IMR-90 (cell line): ENCODE data around the gene SERPINI1. TPM values are rescaled to one million over a fixed set of nuclear protein-coding genes. Genes with fewer than 3 reads are reported as not detected.

ENCODE experiments used
- ATAC-seq: fragments of 200-7000 bp; cut with Tn5 transposase; 2 replicates; pipeline ENCODE4 v1.9.1; 2020; ENCODE audit warnings: low read depth, mild to moderate bottlenecking, moderate library complexity
- BruUV-seq: library from RNA; stranded (reverse); fragments of 400-500 nt; replicated peaks from 2 replicates; lab custom pipeline; 2021; lab: Mats Ljungman, UMichigan
- CTCF ChIA-PET: fragments of 300-600 bp; formaldehyde crosslinking; extraction: SDS; loops from one replicate; lab custom pipeline; 2021; ENCODE audit warnings: antibody characterized with exemption; lab: Yijun Ruan, JAX
- POLR2A ChIA-PET: fragments of 300-600 bp; sonication (Branson Sonifier 250); formaldehyde crosslinking; loops from one replicate; lab custom pipeline; 2022; ENCODE audit warnings: antibody characterized with exemption; ENCODE audit not compliant: unreplicated experiment; lab: Charles Lee
- DNase-seq: peaks from one replicate; pipeline ENCODE4 v3.0.0; 2013
- H2AFZ ChIP-seq: replicated peaks from 2 replicates; pipeline ENCODE3; 2013; ENCODE audit warnings: low read length, mild to moderate bottlenecking; ENCODE audit not compliant: poor library complexity
- H2AK5ac ChIP-seq: 2 replicates; pipeline ENCODE4 v1.6.1; 2013; ENCODE audit warnings: low read depth, low read length, inconsistent platforms
- H2AK9ac ChIP-seq: replicated peaks from 2 replicates; pipeline ENCODE3; 2013; ENCODE audit warnings: mild to moderate bottlenecking, low read depth, low read length, moderate library complexity; ENCODE audit not compliant: poor library complexity
- H2BK120ac ChIP-seq: 2 replicates; pipeline ENCODE4 v1.6.1; 2013; ENCODE audit warnings: low read depth, low read length, inconsistent platforms
- H2BK15ac ChIP-seq: 3 replicates; pipeline ENCODE4 v1.6.1; 2013; ENCODE audit warnings: low read depth, low read length, inconsistent platforms
- H2BK20ac ChIP-seq: 2 replicates; pipeline ENCODE4 v1.6.1; 2013; ENCODE audit warnings: low read depth, mild to moderate bottlenecking, inconsistent platforms, low read length, moderate library complexity
- H2BK5ac ChIP-seq: 2 replicates; pipeline ENCODE4 v1.6.1; 2013; ENCODE audit warnings: mild to moderate bottlenecking, low read depth, low read length, inconsistent platforms; ENCODE audit not compliant: poor library complexity, severe bottlenecking
- H3K14ac ChIP-seq: replicated peaks from 2 replicates; pipeline ENCODE4 v1.6.1; 2013; ENCODE audit warnings: low read depth, low read length, inconsistent platforms
- H3K18ac ChIP-seq: 2 replicates; pipeline ENCODE4 v1.6.1; 2013; ENCODE audit warnings: low read depth, low read length, control low read depth
- H3K23ac ChIP-seq: 2 replicates; pipeline ENCODE4 v1.6.1; 2013; ENCODE audit warnings: low read depth, low read length, inconsistent platforms
- H3K27ac ChIP-seq: 2 replicates; pipeline ENCODE4 v1.5.1; 2013; ENCODE audit warnings: mild to moderate bottlenecking, control low read depth, low read length; ENCODE audit not compliant: insufficient read depth
- H3K27me3 ChIP-seq: 2 replicates; pipeline ENCODE4 v1.6.1; 2013; ENCODE audit warnings: low read length; ENCODE audit not compliant: control insufficient read depth, insufficient read depth
- H3K36me3 ChIP-seq: 2 replicates; pipeline ENCODE4 v1.6.1; 2013; ENCODE audit warnings: low read length, mixed read lengths; ENCODE audit not compliant: control insufficient read depth, insufficient read depth
- H3K4ac ChIP-seq: 2 replicates; pipeline ENCODE4 v1.6.1; 2013; ENCODE audit warnings: low read depth, low read length, inconsistent platforms
- H3K4me1 ChIP-seq: 2 replicates; pipeline ENCODE4 v1.6.1; 2013; ENCODE audit warnings: low read length, mixed read lengths; ENCODE audit not compliant: control insufficient read depth, insufficient read depth
- H3K4me2 ChIP-seq: 2 replicates; pipeline ENCODE4 v1.6.1; 2013; ENCODE audit warnings: low read depth, mild to moderate bottlenecking, control low read depth, low read length, moderate library complexity
- H3K4me3 ChIP-seq: 2 replicates; pipeline ENCODE4 v1.5.1; 2013; ENCODE audit warnings: low read depth, mild to moderate bottlenecking, control low read depth, low read length, moderate library complexity; ENCODE audit not compliant: insufficient read depth
- H3K56ac ChIP-seq: 2 replicates; pipeline ENCODE4 v1.6.1; 2013; ENCODE audit warnings: low read length, inconsistent platforms; ENCODE audit not compliant: insufficient read depth; ENCODE audit errors: extremely low read depth
- H3K79me1 ChIP-seq, 2 experiments: 2 replicates each; pipeline ENCODE4 v1.6.1; 2013; ENCODE audit warnings: low read length in 2 of 2, inconsistent platforms in 1 of 2, low read depth in 1 of 2
- H3K9ac ChIP-seq: 2 replicates; pipeline ENCODE4 v1.6.1; 2013; ENCODE audit warnings: low read depth, low read length, control low read depth
- H3K9me1 ChIP-seq: 2 replicates; pipeline ENCODE4 v1.6.1; 2013; ENCODE audit warnings: low read length, inconsistent platforms; ENCODE audit not compliant: insufficient read depth
- H3K9me3 ChIP-seq: 2 replicates; pipeline ENCODE4 v1.6.1; 2013; ENCODE audit warnings: low read length; ENCODE audit not compliant: control insufficient read depth, insufficient read depth
- H4K20me1 ChIP-seq: 2 replicates; pipeline ENCODE4 v1.6.1; 2013; ENCODE audit warnings: low read length, inconsistent platforms; ENCODE audit not compliant: insufficient read depth
- H4K5ac ChIP-seq: 2 replicates; pipeline ENCODE4 v1.6.1; 2013; ENCODE audit warnings: mild to moderate bottlenecking, low read depth, low read length, control low read depth
- H4K8ac ChIP-seq, 2 experiments: 2 replicates each; pipeline ENCODE4 v1.6.1; 2013; ENCODE audit warnings: low read depth in 2 of 2, low read length in 2 of 2, control low read depth in 1 of 2, inconsistent platforms in 1 of 2
- H4K91ac ChIP-seq: 2 replicates; pipeline ENCODE4 v1.6.1; 2013; ENCODE audit warnings: low read depth, low read length, inconsistent platforms; ENCODE audit not compliant: insufficient read depth
- BHLHE40 ChIP-seq: fragments of 150-350 bp; IDR thresholded peaks from 2 replicates; pipeline ENCODE4 v1.6.1; 2016; ENCODE audit warnings: mild to moderate bottlenecking, low read depth, low read length
- CHD1 ChIP-seq: IDR thresholded peaks from 2 replicates; pipeline ENCODE4 v1.6.1; 2012; ENCODE audit warnings: low read depth, low read length, improper control_type of control experiment
- CTCF ChIP-seq: conservative IDR thresholded peaks from 2 replicates; pipeline ENCODE4 v1.5.1; 2012; ENCODE audit warnings: mild to moderate bottlenecking, low read depth, low read length, improper control_type of control experiment
- ELK1 ChIP-seq: fragments of 150-350 bp; IDR thresholded peaks from 2 replicates; pipeline ENCODE4 v1.6.1; 2016; ENCODE audit warnings: low read depth, mild to moderate bottlenecking, low read length, moderate library complexity, borderline replicate concordance
- FOS ChIP-seq: fragments of 150-350 bp; IDR thresholded peaks from 2 replicates; pipeline ENCODE4 v1.6.1; 2016; ENCODE audit warnings: low read depth, low read length
- MAFK ChIP-seq: IDR thresholded peaks from 2 replicates; pipeline ENCODE4 v1.6.1; 2012; ENCODE audit warnings: low read depth, low read length, improper control_type of control experiment
- MAZ ChIP-seq: IDR thresholded peaks from 2 replicates; pipeline ENCODE4 v1.6.1; 2012; ENCODE audit warnings: low read depth, mild to moderate bottlenecking, low read length, improper control_type of control experiment, moderate library complexity, borderline replicate concordance
- MXI1 ChIP-seq: IDR thresholded peaks from 2 replicates; pipeline ENCODE4 v1.6.1; 2012; ENCODE audit warnings: low read depth, mild to moderate bottlenecking, low read length, moderate library complexity, borderline replicate concordance
- NFE2L2 ChIP-seq: fragments of 150-350 bp; IDR thresholded peaks from 2 replicates; pipeline ENCODE4 v1.6.1; 2016; ENCODE audit warnings: low read depth, mild to moderate bottlenecking, low read length
- RAD21 ChIP-seq: IDR thresholded peaks from 2 replicates; pipeline ENCODE4 v1.6.1; 2012; ENCODE audit warnings: low read length, improper control_type of control experiment
- RCOR1 ChIP-seq: IDR thresholded peaks from 2 replicates; pipeline ENCODE4 v1.6.1; 2012; ENCODE audit warnings: mild to moderate bottlenecking, low read length, improper control_type of control experiment; ENCODE audit not compliant: insufficient replicate concordance
- SMC3 ChIP-seq: fragments of 150-350 bp; IDR thresholded peaks from 2 replicates; pipeline ENCODE4 v1.6.1; 2016; ENCODE audit warnings: low read depth, mild to moderate bottlenecking, antibody characterized with exemption, low read length, moderate library complexity
- USF2 ChIP-seq: fragments of 150-350 bp; IDR thresholded peaks from 2 replicates; pipeline ENCODE4 v1.6.1; 2017; ENCODE audit warnings: mild to moderate bottlenecking, antibody characterized with exemption, low read length, low read depth
- WGBS, 2 experiments: methylation state at CpG; one replicate each; pipeline versions ENCODE4 v1.1.5 to v1.1.7; 2013; ENCODE audit warnings: missing lambda C conversion rate in 2 of 2; ENCODE audit not compliant: insufficient read length in 1 of 2; ENCODE audit errors: extremely low coverage in 2 of 2; 5-methylcytosine and 5-hydroxymethylcytosine counted together
- dilution Hi-C: fragments of 300-500 bp; cut with HindIII; formaldehyde crosslinking; loops from one replicate; pipeline ENCODE4 v1.14.3; 2018; ENCODE audit warnings: low sequenced_read_pairs; ENCODE audit not compliant: unreplicated experiment
- in situ Hi-C: fragments of 300-500 bp; cut with MboI; formaldehyde crosslinking; loops from 3 replicates; pipeline ENCODE4 v1.14.3; 2019; ENCODE audit warnings: low sequenced_read_pairs, inconsistent platforms, mixed read lengths
- intact Hi-C: fragments of 100-400 bp; cut with micrococcal nuclease; formaldehyde crosslinking; loops from 2 replicates; pipeline ENCODE4 v1.10.0; 2022
- polyA plus RNA-seq, 3 experiments: library from polyadenylated mRNA; depleted of rRNA; stranded (reverse); fragments of >200 nt; gene quantifications; 2 replicates each; pipeline ENCODE4 v1.2.3, GENCODE V29; 2012; ENCODE audit warnings: low replicate concordance in 1 of 3
- total RNA-seq: library from RNA; depleted of rRNA; stranded (reverse); fragments of >200 nt; gene quantifications from 2 replicates; pipeline ENCODE4 v1.2.3, GENCODE V29; 2012

The SERPINI1 gene
- total and polyA plus RNA-seq, 2 of the 4 experiments (the other 2 are of a cell fraction): 0.36 to 1.3 TPM

GRCh38 chr3:167734498-167735232 lies 856 bp upstream of the SERPINI1 start, which contains the start of gene PDCD10:
Gene PDCD10, minus strand, starts transcription at chr3:167734892. Its CDS starts 14,735 bp downstream, at chr3:167720157.
- Histone ChIP-seq H3K4me3 (peak within 1 kb of the TSS; percentile 80), H3K27me3 (no peaks in the 10 kb centered on the region), H4K20me1 (peaks cover 12% of the 10 kb centered on the region), H4K91ac (peak within 1 kb of the TSS; percentile 85), H3K4me1 (no peaks in the 10 kb centered on the region), H2BK5ac (peak within 1 kb of the TSS; percentile 64), H3K79me1 (peaks cover 4 to 10% of the 10 kb centered on the region in 2 experiments; a peak in 3 of 4 replicates), H3K56ac (peak within 1 kb of the TSS; percentile 78), H3K4me2 (peak within 1 kb of the TSS; percentile 99), H2AK9ac (peak within 1 kb of the TSS; percentile 67), H3K9me1 (peaks cover 3% of the 10 kb centered on the region; the same call in 1 of the 2 replicates), H4K5ac (peak within 1 kb of the TSS; percentile 81), H3K9ac (peak within 1 kb of the TSS; percentile 80), H3K36me3 (no peaks in the 10 kb centered on the region), H3K4ac (peak within 1 kb of the TSS; percentile 89), H2BK120ac (no peak within 1 kb of the TSS), H3K9me3 (no peaks in the 10 kb centered on the region), H2BK15ac (no peak within 1 kb of the TSS; the same call in 2 of the 3 replicates), H2BK20ac (no peak within 1 kb of the TSS), H3K23ac (peak within 1 kb of the TSS; percentile 67), H3K14ac (peak within 1 kb of the TSS; percentile 82), H2AK5ac (peak within 1 kb of the TSS; percentile 75; the same call in 1 of the 2 replicates), H2AFZ (peak within 1 kb of the TSS; percentile 98), H3K18ac (peak within 1 kb of the TSS; percentile 26; the same call in 1 of the 2 replicates), H3K27ac (peak within 1 kb of the TSS; percentile 79), H4K8ac (peak within 1 kb of the TSS; percentile 66 to 90)
- 0% methylated on average over 13 of the region's 49 CpGs; no CpG with 5 or more reads in 1 of the 2 experiments for WGBS, 2 experiments
- BruUV-seq: no TSS peak
- peak; percentile 92 for ATAC-seq
- in situ Hi-C loops: no loop called here
- dilution Hi-C loops: no loop called here
- ChIA-PET CTCF (interaction anchor here (0.5 to 0.9 kb wide), 2 partner anchors 13 to 1754 kb away, joined by 3 read pairs; no protein-coding TSS in a partner anchor), POLR2A (no interaction called here)
- DNase-seq: peak; percentile 98
- intact Hi-C loops: loop anchor here (5.0 to 10.0 kb wide), 2 partner anchors 310 to 1722 kb away; no protein-coding TSS in a partner anchor
- TF ChIP-seq RAD21 (no peak), FOS (0 out of 2 replicates have a peak, but pooled peaks have one; percentile 1), CTCF (no peak), RCOR1 (peak; percentile 7), ELK1 (no peak), SMC3 (no peak), NFE2L2 (no peak), USF2 (peak; percentile 47; the same call in 1 of the 2 replicates), MXI1 (no peak; the same call in 1 of the 2 replicates), MAZ (0 out of 2 replicates have a peak, but pooled peaks have one; percentile 59), CHD1 (no peak; the same call in 1 of the 2 replicates), BHLHE40 (no peak), MAFK (no peak)
